ENCODE data around the gene PSPN.

Gene PSPN

GRCh38 chr19:6352381-6353165 is 23.2 kb downstream of the PSPN start:
- H3K4me1 ChIP-seq (ENCODE audit: control insufficient read depth, insufficient read depth, low read length): no peaks in the 10 kb centered on the region
- H3K9me3 ChIP-seq (ENCODE audit: control insufficient read depth, insufficient read depth, low read depth, low read length): no peaks in the 10 kb centered on the region
- TF ChIP-seq PRDM4 (tag by site-specific recombination; IDR thresholded peaks at IDR 0.05): no peak
- no peak for TF ChIP-seq TSHZ1 (tag by site-specific recombination; IDR thresholded peaks at IDR 0.05; ENCODE audit: borderline replicate concordance)
- peak; percentile 69; the same call in 1 of the 2 replicates for TF ChIP-seq RBAK (tag by site-specific recombination; IDR thresholded peaks at IDR 0.05)
- TF ChIP-seq BCL11A (tag by site-specific recombination; IDR thresholded peaks at IDR 0.05; ENCODE audit: low read depth): no peak
- no peak overlapping the region for H3K4me3 ChIP-seq (ENCODE audit: low read depth, low read length)
- ChIA-PET POLR2A (no interaction called here), CTCF (interaction anchor here (1.3 to 1.7 kb wide), 2 partner anchors 134 to 184 kb away, joined by 4 to 6 read pairs; no protein-coding TSS in a partner anchor)
- no peaks in the 10 kb centered on the region for H3K36me3 ChIP-seq (ENCODE audit: control insufficient read depth in 2 of 2, insufficient read depth in 1 of 2, low read length in 2 of 2)
- H3K27ac ChIP-seq (ENCODE audit: extremely low read depth, low read depth, low read length): no peak overlapping the region

GRCh38 chr19:6350688-6351087 is 25.0 kb downstream of the PSPN start:
- ChIA-PET CTCF (no interaction called here), POLR2A (no interaction called here)
- Histone ChIP-seq H3K9me3 (ENCODE audit: control insufficient read depth, insufficient read depth, low read depth, low read length) (no peaks in the 10 kb centered on the region), H3K27ac (ENCODE audit: extremely low read depth, low read depth, low read length) (no peak overlapping the region), H3K4me3 (ENCODE audit: low read depth, low read length) (no peak overlapping the region), H3K4me1 (ENCODE audit: control insufficient read depth, insufficient read depth, low read length) (no peaks in the 10 kb centered on the region), H3K36me3 (ENCODE audit: control insufficient read depth in 2 of 2, insufficient read depth in 1 of 2, low read length in 2 of 2) (no peaks in the 10 kb centered on the region)
- TF ChIP-seq KLF1 (tag by site-specific recombination; IDR thresholded peaks at IDR 0.05): no peak
- 0 out of 2 replicates have a peak, but pooled peaks have one; percentile 20 for TF ChIP-seq ZNF664 (tag by site-specific recombination; IDR thresholded peaks at IDR 0.05)
- no peak for TF ChIP-seq HOXA7 (CRISPR knock-in tag; IDR thresholded peaks at IDR 0.05; ENCODE audit: borderline replicate concordance)
- no peak for TF ChIP-seq KLF10 (tag by site-specific recombination; IDR thresholded peaks at IDR 0.05)
- TF ChIP-seq ZNF449 (tag by site-specific recombination; IDR thresholded peaks at IDR 0.05): no peak
- TF ChIP-seq ZFP3 (tag by site-specific recombination; IDR thresholded peaks at IDR 0.05; ENCODE audit: low read depth): no peak
- no peak for TF ChIP-seq ZSCAN4 (tag by site-specific recombination; IDR thresholded peaks at IDR 0.05)
- TF ChIP-seq OVOL3 (tag by site-specific recombination; IDR thresholded peaks at IDR 0.05): no peak
- no peak for TF ChIP-seq ZNF585B (tag by site-specific recombination; IDR thresholded peaks at IDR 0.05)

All from HEK293 (cell line).